CD1c-positive myeloid dendritic cell (primary cell): ENCODE results near the gene TARDBP.
"Not testable (repeated sequence)": the region's sequence is repeated elsewhere in the genome, so short reads cannot be mapped to it uniquely, and the experiment has no call there.

Source experiments
- DNase-seq: peaks from one replicate; pipeline ENCODE4 v3.0.0-alpha.2; 2016; ENCODE audit errors: extremely low spot score

Gene TARDBP

DNA sequence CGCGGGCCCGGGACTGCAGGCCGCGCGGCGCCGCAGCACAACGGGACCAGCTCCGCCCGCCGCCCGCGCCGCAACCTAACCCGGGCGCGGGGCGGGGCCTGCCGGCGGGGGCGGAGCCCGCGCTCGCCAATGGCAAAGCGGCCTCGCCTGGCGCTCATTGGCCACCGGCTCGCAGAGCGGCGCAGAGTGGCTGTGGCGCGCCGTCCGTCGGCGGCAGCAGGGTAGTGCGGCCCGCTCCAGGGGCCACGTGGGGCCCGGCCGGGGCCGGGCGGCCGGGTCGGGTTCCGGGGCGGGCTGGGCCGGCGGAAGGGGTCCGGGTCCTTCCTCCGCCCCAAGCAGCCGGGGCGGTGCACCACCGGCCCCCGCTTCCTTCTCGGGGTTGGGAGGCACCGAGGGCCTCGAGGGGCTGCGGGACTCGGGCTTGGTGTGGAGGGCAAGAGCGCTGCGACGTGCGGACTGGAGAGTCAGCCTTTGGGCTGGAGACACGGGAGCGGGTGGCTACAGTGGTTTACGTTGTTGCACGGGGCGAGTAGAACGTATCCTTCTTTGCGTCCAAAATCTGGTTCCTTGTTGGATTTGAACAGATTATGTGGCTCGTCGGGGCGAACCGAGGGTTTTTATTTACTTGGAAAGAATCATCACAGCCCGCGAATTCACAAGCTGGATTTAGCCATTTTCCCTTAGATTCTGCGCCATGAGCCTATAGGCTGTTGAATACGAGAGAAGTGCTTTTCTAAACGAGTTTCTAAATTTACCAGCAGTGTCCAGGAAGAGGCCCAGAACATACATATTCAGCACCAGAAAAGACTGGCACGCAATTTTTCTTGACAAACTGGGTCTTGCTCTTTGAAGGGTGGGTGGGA is 47.7 kb downstream of the TARDBP start, which contains the start of gene SRM:
Gene SRM, minus strand, starts transcription at position 51 of the 863 bp plus-strand sequence. CDS start 75 bp downstream, outside the sequence.
- DNase-seq = peak; percentile 97

DNA sequence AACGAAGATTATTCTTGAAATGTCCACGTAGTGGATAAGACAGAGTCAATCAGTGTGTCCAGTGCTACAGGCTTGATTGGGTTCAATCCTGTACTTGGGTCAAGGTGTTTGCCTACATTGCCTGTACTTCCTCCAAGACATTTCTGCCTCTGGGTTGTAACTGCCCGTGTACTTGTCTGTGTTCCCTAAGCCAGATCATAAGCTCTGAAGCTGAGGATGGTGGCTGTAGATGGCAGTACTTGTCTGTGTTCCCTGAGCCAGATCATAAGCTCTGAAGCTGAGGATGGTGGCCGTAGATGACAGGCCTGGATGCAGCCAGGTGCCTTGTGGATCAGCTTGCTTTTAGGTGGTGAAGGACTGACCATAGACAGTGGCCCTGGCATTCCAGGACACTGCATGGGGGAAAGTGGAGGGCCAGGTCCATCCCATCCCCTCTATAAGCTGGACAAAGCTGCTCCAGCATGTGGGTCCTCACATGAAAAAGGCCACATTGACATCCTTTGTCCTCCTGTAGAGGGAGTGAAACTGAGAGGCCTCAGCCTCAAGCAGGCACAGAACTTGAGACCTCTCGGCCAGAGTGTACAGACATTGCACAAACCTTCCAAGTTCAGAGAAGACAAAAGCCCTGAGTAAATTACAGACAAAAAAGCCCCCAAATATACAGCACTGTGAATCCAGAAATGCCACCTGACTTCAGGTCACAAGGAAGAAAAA is 49.4 kb downstream of the TARDBP start:
- DNase-seq = no peak

DNA sequence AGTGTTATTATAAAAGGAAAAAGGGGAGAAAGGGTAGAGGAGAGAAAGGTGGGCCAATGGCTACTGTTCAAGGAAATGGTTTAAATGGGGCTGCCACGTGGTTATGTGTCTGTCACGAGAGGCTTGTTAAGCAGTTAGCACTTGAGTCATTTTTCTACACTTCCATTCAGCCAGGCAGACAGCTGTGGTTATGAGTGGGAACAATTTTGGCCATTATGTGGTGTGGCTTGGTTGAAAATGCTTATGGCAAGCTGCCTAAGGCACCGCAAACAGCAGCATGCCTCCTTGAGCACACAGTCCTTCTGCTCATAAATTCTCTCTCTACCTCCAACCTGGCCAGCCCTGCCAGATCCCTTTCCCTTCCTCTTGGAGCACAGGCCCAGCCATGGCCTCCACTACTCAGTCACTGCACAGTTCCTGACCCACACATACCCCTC is 50.5 kb downstream of the TARDBP start:
- DNase-seq = peak; percentile 5

DNA sequence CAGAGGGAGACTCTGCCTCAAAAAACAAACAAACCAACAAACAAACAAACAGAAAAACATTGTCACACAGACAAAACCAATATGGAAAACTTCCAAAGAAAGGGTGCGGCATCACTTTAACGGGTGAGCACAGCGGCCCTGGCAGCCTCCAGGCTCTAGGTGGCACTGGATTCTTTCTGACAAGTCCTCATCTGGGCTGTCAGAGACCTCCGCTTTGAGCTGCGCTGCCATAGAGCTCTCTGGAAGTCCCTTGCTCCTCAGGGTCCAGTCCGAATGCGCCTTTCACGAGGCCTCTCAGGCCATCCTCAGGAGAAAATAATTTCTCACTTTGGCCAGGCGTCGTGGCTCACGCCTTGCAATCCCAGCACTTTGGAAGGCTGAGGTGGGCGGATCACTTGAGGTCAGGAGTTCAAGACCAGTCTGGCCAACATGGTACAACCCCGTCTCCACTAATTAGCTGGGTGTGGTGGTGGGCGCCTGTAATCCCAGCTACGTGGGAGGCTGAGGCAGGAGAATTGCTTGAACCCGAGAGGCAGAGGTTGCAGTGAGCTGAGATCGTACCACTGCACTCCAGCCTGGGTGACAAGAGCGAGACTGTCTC is 51.6 kb downstream of the TARDBP start:
- not testable (repeated sequence) for DNase-seq

DNA sequence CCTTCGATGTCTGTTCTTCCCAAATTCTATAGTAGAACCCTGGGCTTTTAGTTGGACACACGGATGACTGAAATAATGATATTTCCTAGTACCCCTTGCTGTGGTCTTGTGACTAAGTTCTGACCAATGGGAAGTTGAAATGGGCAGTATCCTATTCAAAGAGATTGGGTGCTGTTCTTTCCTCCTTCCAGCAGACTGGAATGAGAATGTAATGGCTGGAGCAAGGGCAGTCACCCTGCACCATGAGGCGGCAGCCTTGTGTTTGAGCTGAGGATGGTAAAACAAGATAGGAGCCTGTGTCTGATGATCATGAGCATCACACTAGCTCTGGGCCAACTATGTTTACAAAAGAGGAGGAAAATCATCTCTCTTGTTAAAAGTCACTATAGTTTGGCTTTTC is 52.5 kb downstream of the TARDBP start:
- no peak for DNase-seq

DNA sequence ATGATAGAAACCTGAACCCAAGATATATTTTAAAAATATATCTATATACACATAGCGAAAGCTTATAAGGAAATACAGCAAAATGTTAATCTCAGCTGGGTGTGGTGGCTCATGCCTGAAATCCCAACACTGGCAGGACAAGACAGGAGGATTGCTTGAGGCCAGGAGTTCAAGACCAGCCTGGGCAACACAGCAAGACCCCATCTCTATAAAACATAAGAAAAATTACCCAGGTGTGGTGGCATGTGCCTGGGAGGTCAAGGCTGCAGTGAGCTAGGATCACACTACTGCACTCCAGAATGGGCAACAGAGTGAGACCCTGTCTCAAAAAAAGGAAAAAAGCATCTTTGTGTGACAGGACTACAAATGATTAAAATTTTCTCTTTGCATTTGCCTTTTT is 53.3 kb downstream of the TARDBP start:
- no peak for DNase-seq

DNA sequence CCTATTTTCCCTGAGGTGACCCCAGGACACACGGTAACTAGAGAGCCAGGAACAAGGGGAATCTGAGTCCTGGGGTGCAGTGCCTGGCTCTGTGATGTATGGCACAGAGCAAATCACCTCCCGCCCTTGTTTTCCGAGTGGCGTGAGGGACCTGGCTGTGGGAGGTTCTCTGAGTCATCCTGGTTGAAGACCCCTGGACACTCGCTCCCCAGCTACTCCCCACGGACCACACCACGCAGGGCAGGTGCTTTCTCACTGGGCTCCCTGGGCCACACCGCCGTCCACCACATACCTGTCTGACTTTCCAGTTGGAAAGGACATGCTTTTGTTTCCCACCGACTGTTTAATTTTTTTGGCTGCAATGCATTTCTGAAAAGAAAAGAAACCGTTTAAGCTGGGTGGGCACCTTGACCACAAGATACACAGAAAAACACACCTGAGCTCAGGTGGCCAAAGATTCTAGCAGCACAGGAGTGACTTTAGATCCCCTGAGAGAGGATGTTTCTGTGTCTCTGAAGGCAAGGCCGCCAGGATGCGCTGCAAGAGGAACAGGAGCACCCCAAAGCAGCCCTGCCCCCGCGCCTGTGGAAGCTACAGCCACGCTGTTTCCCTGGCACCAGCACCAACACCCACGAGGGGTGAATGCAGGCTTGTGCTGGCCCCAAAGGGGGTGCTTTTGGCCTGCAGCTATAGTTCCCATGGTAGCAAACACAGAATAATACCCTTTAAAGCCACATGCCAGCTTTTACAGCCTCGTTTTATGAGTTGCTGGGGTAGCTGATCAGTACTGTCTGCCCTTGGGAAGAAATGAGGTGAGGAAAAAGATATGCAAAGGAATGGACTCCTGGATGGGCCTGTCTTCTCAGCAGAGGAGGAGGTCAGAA is 55.5 kb downstream of the TARDBP start:
- DNase-seq = no peak

DNA sequence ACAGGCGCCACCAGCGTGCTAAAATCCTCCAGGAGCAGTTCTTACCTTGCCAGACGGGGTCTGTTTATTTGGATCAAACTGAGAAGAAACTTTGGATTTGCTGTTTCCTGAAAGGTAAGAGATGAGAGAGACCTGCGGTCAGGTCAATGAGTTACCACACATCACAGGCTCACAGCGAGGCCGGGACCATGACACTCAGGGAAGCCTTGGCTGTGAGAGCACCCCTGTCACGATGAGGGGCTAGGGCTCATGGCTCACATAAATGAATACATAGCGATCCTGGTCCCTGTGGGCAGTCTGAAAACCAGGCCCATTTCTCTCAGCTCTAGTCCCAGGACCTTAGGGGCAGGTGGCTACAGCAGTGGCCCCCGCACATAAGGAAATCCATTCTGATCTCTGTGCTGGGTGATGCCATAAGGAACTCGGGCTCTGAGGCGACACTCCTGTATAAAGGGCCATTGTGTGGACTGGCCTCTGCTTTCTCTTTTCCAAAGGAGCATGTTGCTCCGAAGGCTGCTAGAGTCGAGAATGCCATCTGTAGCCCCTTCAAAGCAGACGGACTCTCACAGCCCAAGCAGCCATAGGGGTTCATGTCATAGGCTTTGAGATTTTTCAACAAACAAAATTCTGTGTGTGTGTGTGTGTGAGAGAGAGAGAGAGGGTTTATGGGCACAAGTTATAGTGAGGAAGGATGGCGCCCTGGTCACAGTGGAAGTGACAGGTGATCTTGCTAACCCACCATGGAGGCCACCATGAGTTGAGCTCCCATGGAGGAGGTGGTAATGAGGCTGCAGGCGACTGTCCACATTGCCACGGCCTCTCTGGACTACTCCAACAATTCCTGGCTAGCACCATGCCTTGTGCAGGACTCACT is 56.4 kb downstream of the TARDBP start:
- no peak for DNase-seq

DNA sequence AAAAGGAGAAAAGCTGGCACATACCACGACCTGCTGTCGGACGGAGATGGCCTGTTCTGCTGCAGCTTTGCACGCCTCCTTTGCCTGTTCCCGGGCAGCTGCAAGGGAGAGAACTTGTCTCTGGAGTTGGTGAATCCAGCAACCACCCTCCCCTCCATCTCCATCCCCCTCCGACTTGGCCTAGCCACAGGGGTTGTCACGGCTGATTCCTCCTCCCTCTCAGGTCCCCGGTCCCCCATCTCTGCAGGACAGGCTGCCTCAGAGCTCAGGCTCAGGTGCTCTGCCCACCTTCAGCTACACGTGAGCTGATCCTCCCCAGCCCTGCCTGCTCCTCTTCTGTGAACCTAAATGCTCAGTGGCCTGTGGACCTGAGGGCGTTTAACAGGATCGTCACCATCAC is 58.4 kb downstream of the TARDBP start:
- DNase-seq = no peak

DNA sequence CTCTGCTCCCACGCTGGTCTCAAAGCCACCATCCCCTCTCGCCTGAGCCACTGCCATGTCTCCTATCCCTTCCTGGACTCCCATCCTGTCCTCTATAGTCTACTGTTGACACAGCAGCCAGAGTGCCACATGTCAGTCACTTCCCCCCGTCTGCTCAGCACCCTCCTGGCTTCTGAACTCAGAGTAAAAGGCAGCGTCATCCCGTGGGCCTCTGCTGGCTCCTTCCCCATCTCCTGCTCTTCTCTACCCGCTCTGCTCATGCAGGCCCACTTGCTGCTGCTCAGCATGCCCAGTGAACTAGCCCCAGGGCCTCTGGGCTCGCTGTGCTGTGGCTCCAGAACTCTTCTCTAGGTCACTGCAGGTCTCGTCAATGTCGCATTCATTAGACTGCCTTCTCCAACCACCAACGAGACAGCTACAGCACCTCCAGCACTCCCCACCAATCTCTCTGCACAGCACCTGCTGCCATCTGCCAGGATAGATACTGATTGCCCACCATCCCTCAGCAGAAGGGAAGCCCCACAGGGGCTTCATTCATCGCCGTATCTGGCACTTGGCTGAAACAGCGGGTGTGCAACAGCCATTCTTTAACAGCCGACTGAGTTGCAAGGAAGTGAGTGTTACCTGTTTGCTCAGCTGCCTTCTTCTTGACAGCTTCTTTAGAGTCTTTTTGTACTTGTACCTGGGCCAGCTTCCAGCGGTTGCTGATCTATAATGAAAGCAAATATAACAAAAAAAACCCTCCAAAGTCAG is 59.2 kb downstream of the TARDBP start:
- no peak for DNase-seq

DNA sequence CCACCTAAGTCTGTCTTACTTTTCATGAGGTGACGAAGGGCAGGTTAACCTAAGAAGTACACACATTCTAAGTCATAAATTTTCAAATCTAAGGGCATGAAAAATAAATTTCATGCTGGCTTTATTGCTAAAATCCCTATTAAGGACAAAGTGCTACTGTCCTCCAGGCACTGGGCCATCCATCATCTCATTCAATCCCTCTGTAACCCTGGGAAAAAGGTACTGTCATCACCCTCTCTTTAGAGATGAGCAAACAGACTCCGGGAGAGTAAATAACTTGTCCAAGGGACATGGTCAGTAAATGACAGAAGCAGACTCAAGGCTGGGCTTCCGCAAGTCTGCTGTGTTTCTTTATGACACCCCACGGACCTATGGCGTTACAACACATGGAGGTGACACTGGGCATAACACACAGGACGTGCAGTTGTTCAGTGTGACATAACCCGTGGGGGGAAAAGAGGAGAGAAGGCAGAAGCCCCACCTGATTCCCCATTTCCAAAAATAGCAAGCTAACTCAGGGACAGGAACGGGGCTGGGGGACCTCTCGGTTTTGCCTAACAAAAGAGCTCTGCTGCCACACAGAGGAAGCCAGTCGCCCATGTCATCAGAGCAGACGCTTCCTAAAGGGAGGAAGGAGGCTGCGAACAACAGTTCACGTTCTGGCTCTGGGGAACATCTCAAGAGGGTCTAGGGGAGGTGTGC is 59.9 kb downstream of the TARDBP start:
- DNase-seq = no peak

DNA sequence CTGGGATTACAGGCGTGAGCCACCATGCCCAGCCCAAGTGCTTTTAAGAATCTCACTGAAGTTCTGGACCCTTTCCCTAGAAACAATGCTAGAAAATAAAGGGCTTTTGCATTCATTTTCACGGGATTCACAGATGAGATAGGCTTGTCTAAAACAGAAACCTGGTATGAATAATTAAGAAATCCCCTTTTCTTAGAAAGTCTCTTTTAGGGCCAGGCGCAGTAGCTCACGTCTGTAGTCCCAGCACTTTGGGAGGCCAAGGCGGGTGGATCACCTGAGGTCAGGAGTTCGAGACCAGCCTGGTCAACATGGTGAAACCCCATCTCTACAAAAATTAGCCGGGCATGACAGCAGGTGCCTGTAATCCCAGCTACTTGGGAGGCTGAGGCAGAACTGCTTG is 60.9 kb downstream of the TARDBP start:
- not testable (repeated sequence) for DNase-seq
